A549 (cell line): ENCODE data around the gene SIM2. TPM values are rescaled to one million over a fixed set of nuclear protein-coding genes. Genes with fewer than 3 reads are reported as not detected.
A peak's percentile ranks its signal among the peaks of the same experiment; 100 is the strongest.

Experiments
- ATAC-seq, 2 experiments: fragments of 200-7000 bp in 1 of 2; fragments of >200 bp in 1 of 2; cut with Nextera tagmentation in 1 of 2; cut with Tn5 transposase in 1 of 2; 3 replicates each; pipeline versions ENCODE4 v1.8.0 to v1.9.1; 2018 to 2020; ENCODE audit warnings: mild to moderate bottlenecking in 1 of 2, moderate library complexity in 1 of 2
- CTCF ChIA-PET: fragments of 300-600 bp; sonication (Branson Sonifier 250); formaldehyde crosslinking; extraction: SDS; loops from one replicate; lab custom pipeline; 2021; ENCODE audit warnings: antibody characterized with exemption, inconsistent platforms; lab: Yijun Ruan, JAX
- POLR2A ChIA-PET: fragments of 350-600 bp; formaldehyde crosslinking; extraction: SDS; loops from one replicate; lab custom pipeline; 2021; ENCODE audit warnings: antibody characterized with exemption, inconsistent platforms; lab: Yijun Ruan, JAX
- DNase-seq, 2 experiments: peaks; one replicate each; pipeline versions ENCODE4 v3.0.0 to v3.0.0-alpha.2; 2011 to 2016; ENCODE audit warnings: low read depth in 1 of 2, low spot score in 1 of 2
- FAIRE-seq: peaks from 2 replicates; lab custom pipeline; 2011; peaks lifted over from hg19 to GRCh38; lab: Jason Lieb, UNC
- H3K27ac ChIP-seq, 2 experiments: fragments of >200 bp; sonication (Bioruptor Twin); formaldehyde crosslinking; 3 replicates each; pipeline ENCODE4 v1.5.1; 2016 to 2017
- H3K4me1 ChIP-seq: fragments of >200 bp; sonication (Bioruptor Twin); formaldehyde crosslinking; 3 replicates; pipeline ENCODE4 v1.6.1; 2016
- H3K4me2 ChIP-seq: fragments of >200 bp; sonication (Bioruptor Twin); formaldehyde crosslinking; 3 replicates; pipeline ENCODE4 v1.6.1; 2016
- H3K4me3 ChIP-seq: fragments of >200 bp; sonication (Bioruptor Twin); formaldehyde crosslinking; 3 replicates; pipeline ENCODE4 v1.5.1; 2016
- H3K9me3 ChIP-seq: fragments of >200 bp; sonication (Bioruptor Twin); formaldehyde crosslinking; 3 replicates; pipeline ENCODE4 v1.6.1; 2016
- CBX2 ChIP-seq: fragments of 200-600 bp; sonication (generic); IDR thresholded peaks from 2 replicates; pipeline ENCODE4 v1.6.1; 2016; ENCODE audit warnings: low read depth, mild to moderate bottlenecking, borderline replicate concordance
- EHMT2 ChIP-seq: fragments of 200-600 bp; sonication (generic); IDR thresholded peaks from 2 replicates; pipeline ENCODE4 v1.6.1; 2016; ENCODE audit warnings: antibody characterized with exemption, low read depth, mild to moderate bottlenecking, moderate library complexity
- ESRRA ChIP-seq: fragments of 150-350 bp; IDR thresholded peaks from 2 replicates; pipeline ENCODE4 v1.6.1; 2014; ENCODE audit warnings: mild to moderate bottlenecking, low read length, borderline replicate concordance
- FOSB ChIP-seq: fragments of 250-450 bp; sonication (Bioruptor Pico); IDR thresholded peaks from 2 replicates; pipeline ENCODE4 v1.5.0; 2020; ENCODE audit warnings: mild to moderate bottlenecking, moderate library complexity
- FOXS1 ChIP-seq: fragments of 250-450 bp; sonication (Bioruptor Pico); IDR thresholded peaks from 2 replicates; pipeline ENCODE4 v1.5.0; 2020; ENCODE audit warnings: mild to moderate bottlenecking, moderate library complexity
- GATA3 ChIP-seq: IDR thresholded peaks from 2 replicates; pipeline ENCODE4 v1.6.1; 2012; ENCODE audit warnings: borderline replicate concordance
- HDAC2 ChIP-seq: fragments of 200-600 bp; sonication (generic); IDR thresholded peaks from 2 replicates; pipeline ENCODE4 v1.6.1; 2016
- HEYL ChIP-seq: fragments of 250-450 bp; sonication (Bioruptor Pico); IDR thresholded peaks from 2 replicates; pipeline ENCODE4 v1.8.0; 2021; ENCODE audit warnings: mild to moderate bottlenecking, moderate library complexity
- KDM5A ChIP-seq: fragments of 200-600 bp; sonication (generic); IDR thresholded peaks from 2 replicates; pipeline ENCODE4 v1.6.1; 2016; ENCODE audit warnings: antibody characterized with exemption, mild to moderate bottlenecking
- MYC ChIP-seq: IDR thresholded peaks from 2 replicates; pipeline ENCODE4 v1.6.1; 2012; ENCODE audit warnings: mild to moderate bottlenecking, inconsistent platforms, low read length, improper control_type of control experiment, borderline replicate concordance
- NR3C1 ChIP-seq: fragments of >200 bp; sonication (Bioruptor Twin); formaldehyde crosslinking; IDR thresholded peaks from 3 replicates; pipeline ENCODE4 v1.6.1; 2017
- POLR2AphosphoS2 ChIP-seq: conservative IDR thresholded peaks from 2 replicates; pipeline ENCODE4 v1.6.1; 2012; ENCODE audit warnings: low read length, improper control_type of control experiment, inconsistent platforms
- RAD21 ChIP-seq, 2 experiments: fragments of >200 bp in 1 of 2; sonication (Bioruptor Twin) in 1 of 2; formaldehyde crosslinking in 1 of 2; IDR thresholded peaks in 1 of 2; conservative IDR thresholded peaks in 1 of 2; 2 replicates in 1 of 2; 3 replicates in 1 of 2; pipeline ENCODE4 v1.6.1; 2012 to 2018; ENCODE audit warnings: inconsistent platforms in 1 of 2
- SMC3 ChIP-seq: fragments of >200 bp; sonication (Bioruptor Twin); formaldehyde crosslinking; IDR thresholded peaks from 3 replicates; pipeline ENCODE4 v1.6.1; 2018; ENCODE audit warnings: inconsistent platforms
- ZNF302 ChIP-seq: fragments of 250-450 bp; sonication (Bioruptor Pico); IDR thresholded peaks from 2 replicates; pipeline ENCODE4 v1.9.0; 2021; ENCODE audit warnings: inconsistent platforms, mild to moderate bottlenecking, moderate library complexity
- WGBS: methylation state at CpG from one replicate; pipeline ENCODE4 v1.1.6; 2017; ENCODE audit errors: missing lambda C conversion rate; 5-methylcytosine and 5-hydroxymethylcytosine counted together
- polyA plus RNA-seq, 4 experiments: library from polyadenylated mRNA; depleted of rRNA in 3 of 4; stranded (reverse); fragments of >200 nt; fragmentation: RNase III in 1 of 4; extraction: RNeasy Plus Mini Kit Qiagen cat#74134 plus additional on column Dnase treatment in 1 of 4; gene quantifications; 2 replicates in 3 of 4; 3 replicates in 1 of 4; pipeline ENCODE4 v1.2.3, GENCODE V29; 2011 to 2017
- TF ChIP-seq, protein P1 (sequence below): fragments of >200 bp; sonication (Bioruptor Twin); formaldehyde crosslinking; IDR thresholded peaks from 3 replicates; pipeline ENCODE4 v1.5.1; 2016
- TF ChIP-seq, protein P2 (sequence below): fragments of 450-650 bp; IDR thresholded peaks from 2 replicates; pipeline ENCODE4 v1.6.1; 2014; ENCODE audit warnings: antibody characterized with exemption
- TF ChIP-seq, protein P3 (sequence below): fragments of 250-450 bp; sonication (Bioruptor Pico); IDR thresholded peaks from 2 replicates; pipeline ENCODE4 v1.5.0; 2021; ENCODE audit warnings: mild to moderate bottlenecking, moderate library complexity, borderline replicate concordance
- TF ChIP-seq, protein P4 (sequence below): fragments of 200-600 bp; sonication (generic); IDR thresholded peaks from 2 replicates; pipeline ENCODE4 v1.6.1; 2016; ENCODE audit warnings: antibody characterized with exemption, mild to moderate bottlenecking, moderate library complexity
- TF ChIP-seq, protein P5 (sequence below): IDR thresholded peaks from 2 replicates; pipeline ENCODE4 v1.6.1; 2012

Gene SIM2
- polyA plus RNA-seq, 2 of the 4 experiments (the other 2 are of a cell fraction) = 12.6 to 13.4 TPM

DNA sequence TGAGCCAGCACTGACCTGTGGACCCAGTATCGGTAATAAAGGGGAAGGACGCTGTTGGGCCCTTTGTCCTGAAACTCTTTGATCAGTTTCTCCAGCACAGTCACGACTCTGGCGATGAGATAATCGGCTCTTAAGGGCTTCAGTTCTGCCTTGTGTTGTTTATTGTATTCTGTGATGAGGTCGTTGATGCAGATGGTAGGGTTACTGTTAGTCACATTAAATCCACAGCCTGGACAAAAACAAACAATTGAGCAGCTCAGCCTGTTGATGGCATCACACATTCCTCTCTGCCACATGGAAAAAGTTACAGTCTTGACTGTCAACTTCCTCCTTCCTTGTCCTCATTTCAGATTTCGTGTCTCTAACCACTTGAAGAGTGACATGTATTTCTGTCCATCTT is 57.6 kb downstream of the SIM2 start:
- TF ChIP-seq, protein P1, sequence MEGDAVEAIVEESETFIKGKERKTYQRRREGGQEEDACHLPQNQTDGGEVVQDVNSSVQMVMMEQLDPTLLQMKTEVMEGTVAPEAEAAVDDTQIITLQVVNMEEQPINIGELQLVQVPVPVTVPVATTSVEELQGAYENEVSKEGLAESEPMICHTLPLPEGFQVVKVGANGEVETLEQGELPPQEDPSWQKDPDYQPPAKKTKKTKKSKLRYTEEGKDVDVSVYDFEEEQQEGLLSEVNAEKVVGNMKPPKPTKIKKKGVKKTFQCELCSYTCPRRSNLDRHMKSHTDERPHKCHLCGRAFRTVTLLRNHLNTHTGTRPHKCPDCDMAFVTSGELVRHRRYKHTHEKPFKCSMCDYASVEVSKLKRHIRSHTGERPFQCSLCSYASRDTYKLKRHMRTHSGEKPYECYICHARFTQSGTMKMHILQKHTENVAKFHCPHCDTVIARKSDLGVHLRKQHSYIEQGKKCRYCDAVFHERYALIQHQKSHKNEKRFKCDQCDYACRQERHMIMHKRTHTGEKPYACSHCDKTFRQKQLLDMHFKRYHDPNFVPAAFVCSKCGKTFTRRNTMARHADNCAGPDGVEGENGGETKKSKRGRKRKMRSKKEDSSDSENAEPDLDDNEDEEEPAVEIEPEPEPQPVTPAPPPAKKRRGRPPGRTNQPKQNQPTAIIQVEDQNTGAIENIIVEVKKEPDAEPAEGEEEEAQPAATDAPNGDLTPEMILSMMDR = no peak
- TF ChIP-seq HEYL (CRISPR knock-in tag) (no peak), MYC (no peak), SMC3 (no peak), ESRRA (no peak), RAD21 (conservative IDR thresholded peaks at IDR 0.05 in 1 of 2, IDR thresholded peaks at IDR 0.05 in 1 of 2) (no peak), POLR2AphosphoS2 (no peak), FOXS1 (CRISPR knock-in tag) (no peak)
- TF ChIP-seq, protein P2, sequence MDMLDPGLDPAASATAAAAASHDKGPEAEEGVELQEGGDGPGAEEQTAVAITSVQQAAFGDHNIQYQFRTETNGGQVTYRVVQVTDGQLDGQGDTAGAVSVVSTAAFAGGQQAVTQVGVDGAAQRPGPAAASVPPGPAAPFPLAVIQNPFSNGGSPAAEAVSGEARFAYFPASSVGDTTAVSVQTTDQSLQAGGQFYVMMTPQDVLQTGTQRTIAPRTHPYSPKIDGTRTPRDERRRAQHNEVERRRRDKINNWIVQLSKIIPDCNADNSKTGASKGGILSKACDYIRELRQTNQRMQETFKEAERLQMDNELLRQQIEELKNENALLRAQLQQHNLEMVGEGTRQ = no peak
- TF ChIP-seq, protein P3, sequence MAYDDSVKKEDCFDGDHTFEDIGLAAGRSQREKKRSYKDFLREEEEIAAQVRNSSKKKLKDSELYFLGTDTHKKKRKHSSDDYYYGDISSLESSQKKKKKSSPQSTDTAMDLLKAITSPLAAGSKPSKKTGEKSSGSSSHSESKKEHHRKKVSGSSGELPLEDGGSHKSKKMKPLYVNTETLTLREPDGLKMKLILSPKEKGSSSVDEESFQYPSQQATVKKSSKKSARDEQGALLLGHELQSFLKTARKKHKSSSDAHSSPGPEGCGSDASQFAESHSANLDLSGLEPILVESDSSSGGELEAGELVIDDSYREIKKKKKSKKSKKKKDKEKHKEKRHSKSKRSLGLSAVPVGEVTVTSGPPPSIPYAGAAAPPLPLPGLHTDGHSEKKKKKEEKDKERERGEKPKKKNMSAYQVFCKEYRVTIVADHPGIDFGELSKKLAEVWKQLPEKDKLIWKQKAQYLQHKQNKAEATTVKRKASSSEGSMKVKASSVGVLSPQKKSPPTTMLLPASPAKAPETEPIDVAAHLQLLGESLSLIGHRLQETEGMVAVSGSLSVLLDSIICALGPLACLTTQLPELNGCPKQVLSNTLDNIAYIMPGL (CRISPR knock-in tag) = no peak
- ChIA-PET POLR2A (no interaction called here), CTCF (interaction anchor here (0.6 to 1.0 kb wide), 2 partner anchors 76 to 98 kb away, joined by 3 read pairs; no protein-coding TSS in a partner anchor)
- 70% methylated on average over 7 of the region's 7 CpGs for WGBS
- peak in 1 of 2 experiments; percentile 46; a peak in 3 of 6 replicates for ATAC-seq
- Histone ChIP-seq H3K27ac (peak overlapping the region in 1 of 2 experiments; percentile 63; a peak in 2 of 6 replicates), H3K4me2 (no peak overlapping the region), H3K4me3 (no peak overlapping the region), H3K9me3 (no peaks in the 10 kb centered on the region), H3K4me1 (peaks cover 32% of the 10 kb centered on the region)
- FAIRE-seq = no peak
- DNase-seq = peak in 1 of 2 experiments; percentile 59

DNA sequence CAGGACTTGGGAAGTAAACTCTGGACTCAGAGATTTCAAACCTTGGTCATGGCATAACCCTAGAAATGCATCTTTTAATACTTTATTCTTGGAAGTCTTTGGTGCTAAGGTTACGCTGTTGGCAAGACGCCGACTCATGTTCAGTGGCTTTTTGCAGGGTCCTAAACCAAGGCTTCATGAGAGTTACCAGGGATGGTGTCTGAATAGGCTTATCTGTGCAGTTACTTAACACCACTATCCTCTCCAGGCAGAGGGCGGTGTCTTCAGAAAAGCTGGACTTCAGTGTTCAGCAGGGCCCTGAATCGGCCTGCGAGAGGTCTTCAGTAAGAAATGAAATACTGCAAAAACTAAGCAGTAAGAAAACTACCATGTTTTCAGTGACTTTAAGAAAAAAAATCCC is 58.3 kb downstream of the SIM2 start:
- H3K4me3 ChIP-seq = no peak overlapping the region
- ATAC-seq (peak in 1 of 2 experiments; percentile 45; a peak in 1 of 6 replicates), DNase-seq (no peak), FAIRE-seq (no peak)
- CTCF ChIA-PET = interaction anchor here (1.2 to 1.8 kb wide), 2 partner anchors 88 to 334 kb away, joined by 3 read pairs; no protein-coding TSS in a partner anchor
- no peak for TF ChIP-seq NR3C1
- no peak for TF ChIP-seq KDM5A
- TF ChIP-seq EHMT2 = no peak
- TF ChIP-seq FOSB (CRISPR knock-in tag) = no peak
- no peak for TF ChIP-seq MYC
- TF ChIP-seq CBX2 = no peak
- TF ChIP-seq, protein P4, sequence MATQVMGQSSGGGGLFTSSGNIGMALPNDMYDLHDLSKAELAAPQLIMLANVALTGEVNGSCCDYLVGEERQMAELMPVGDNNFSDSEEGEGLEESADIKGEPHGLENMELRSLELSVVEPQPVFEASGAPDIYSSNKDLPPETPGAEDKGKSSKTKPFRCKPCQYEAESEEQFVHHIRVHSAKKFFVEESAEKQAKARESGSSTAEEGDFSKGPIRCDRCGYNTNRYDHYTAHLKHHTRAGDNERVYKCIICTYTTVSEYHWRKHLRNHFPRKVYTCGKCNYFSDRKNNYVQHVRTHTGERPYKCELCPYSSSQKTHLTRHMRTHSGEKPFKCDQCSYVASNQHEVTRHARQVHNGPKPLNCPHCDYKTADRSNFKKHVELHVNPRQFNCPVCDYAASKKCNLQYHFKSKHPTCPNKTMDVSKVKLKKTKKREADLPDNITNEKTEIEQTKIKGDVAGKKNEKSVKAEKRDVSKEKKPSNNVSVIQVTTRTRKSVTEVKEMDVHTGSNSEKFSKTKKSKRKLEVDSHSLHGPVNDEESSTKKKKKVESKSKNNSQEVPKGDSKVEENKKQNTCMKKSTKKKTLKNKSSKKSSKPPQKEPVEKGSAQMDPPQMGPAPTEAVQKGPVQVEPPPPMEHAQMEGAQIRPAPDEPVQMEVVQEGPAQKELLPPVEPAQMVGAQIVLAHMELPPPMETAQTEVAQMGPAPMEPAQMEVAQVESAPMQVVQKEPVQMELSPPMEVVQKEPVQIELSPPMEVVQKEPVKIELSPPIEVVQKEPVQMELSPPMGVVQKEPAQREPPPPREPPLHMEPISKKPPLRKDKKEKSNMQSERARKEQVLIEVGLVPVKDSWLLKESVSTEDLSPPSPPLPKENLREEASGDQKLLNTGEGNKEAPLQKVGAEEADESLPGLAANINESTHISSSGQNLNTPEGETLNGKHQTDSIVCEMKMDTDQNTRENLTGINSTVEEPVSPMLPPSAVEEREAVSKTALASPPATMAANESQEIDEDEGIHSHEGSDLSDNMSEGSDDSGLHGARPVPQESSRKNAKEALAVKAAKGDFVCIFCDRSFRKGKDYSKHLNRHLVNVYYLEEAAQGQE = no peak
- TF ChIP-seq ZNF302 = no peak
- TF ChIP-seq GATA3 = no peak
- TF ChIP-seq SMC3 = no peak
- no peak for TF ChIP-seq FOXS1 (CRISPR knock-in tag)
- no peak for TF ChIP-seq HDAC2
- TF ChIP-seq, protein P5, sequence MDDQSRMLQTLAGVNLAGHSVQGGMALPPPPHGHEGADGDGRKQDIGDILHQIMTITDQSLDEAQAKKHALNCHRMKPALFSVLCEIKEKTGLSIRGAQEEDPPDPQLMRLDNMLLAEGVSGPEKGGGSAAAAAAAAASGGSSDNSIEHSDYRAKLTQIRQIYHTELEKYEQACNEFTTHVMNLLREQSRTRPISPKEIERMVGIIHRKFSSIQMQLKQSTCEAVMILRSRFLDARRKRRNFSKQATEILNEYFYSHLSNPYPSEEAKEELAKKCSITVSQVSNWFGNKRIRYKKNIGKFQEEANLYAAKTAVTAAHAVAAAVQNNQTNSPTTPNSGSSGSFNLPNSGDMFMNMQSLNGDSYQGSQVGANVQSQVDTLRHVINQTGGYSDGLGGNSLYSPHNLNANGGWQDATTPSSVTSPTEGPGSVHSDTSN = no peak
- TF ChIP-seq, all 56 proteins: peak for 0
- Histone ChIP-seq H3K27ac (peak overlapping the region in 1 of 2 experiments; percentile 63; a peak in 3 of 6 replicates), H3K4me2 (no peak overlapping the region), H3K9me3 (no peaks in the 10 kb centered on the region), H3K4me1 (peaks cover 32% of the 10 kb centered on the region)
- POLR2A ChIA-PET = no interaction called here
- 93% methylated on average over 6 of the region's 6 CpGs for WGBS
